GM11168 (cell line): ENCODE results near the gene ATIC.

Source experiments
- in situ Hi-C: fragments of 300-500 bp; cut with MboI; formaldehyde crosslinking; loops from one replicate; pipeline ENCODE4 v1.12.0; 2022; ENCODE audit warnings: low sequenced_read_pairs; ENCODE audit not compliant: unreplicated experiment

Gene ATIC

DNA sequence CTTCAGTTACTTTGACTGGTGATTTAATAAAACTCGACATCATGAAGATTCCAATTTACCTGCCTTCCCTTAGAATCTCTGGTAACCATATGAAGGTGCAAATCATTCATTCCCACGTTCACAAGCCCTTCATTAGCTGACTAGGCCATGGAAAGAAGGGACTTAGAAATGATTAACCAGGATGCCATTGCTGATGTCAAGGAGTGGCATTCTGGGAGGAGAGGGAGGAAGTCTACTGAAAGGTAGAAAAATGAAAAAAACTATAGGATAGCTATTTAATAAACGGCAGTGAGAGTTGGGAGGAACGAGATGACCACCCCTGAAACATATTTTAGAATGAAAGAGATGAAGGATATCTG, 1.4 kb downstream of the ATIC start:
- in situ Hi-C loops, result no loop called here

DNA sequence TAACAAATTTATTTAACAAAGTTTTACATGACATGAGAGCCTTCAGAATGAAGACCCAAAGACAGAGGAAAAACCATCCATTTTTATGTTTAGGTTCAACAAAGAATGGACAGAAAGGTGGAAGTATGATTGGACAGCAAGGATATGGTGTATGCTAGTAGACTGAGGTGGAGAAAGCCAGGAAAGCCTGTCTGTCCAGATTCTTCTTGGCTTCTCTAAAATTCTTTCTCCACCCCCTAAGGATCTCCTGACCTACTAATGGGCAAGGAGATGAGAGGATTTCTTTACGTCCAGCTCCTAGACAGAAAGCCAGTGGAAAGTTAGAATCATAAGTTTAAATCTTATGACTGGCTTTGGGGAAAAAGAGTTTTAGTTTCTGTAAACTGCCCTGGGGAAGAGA, 3.0 kb downstream of the ATIC start:
- in situ Hi-C loops, result no loop called here

DNA sequence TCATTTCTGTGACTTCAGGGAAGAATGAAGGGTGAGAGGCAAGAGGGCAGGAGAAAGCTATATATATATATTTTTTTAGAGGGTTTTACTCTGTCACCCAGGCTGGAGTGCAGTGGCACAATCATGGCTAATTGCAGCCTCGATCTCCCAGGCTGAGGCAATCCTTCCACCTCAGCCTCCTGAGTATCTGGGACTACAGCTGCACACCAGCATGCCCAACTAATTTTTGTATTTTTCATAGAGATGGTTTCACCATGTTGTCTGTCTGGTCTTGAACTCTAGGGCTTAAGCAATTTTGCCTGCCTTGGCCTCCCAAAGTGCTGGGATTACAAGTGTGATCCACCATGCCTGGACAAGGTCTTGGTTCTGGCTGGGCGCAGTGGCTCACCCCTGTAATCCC, 3.4 kb downstream of the ATIC start:
- in situ Hi-C loops, result no loop called here

DNA sequence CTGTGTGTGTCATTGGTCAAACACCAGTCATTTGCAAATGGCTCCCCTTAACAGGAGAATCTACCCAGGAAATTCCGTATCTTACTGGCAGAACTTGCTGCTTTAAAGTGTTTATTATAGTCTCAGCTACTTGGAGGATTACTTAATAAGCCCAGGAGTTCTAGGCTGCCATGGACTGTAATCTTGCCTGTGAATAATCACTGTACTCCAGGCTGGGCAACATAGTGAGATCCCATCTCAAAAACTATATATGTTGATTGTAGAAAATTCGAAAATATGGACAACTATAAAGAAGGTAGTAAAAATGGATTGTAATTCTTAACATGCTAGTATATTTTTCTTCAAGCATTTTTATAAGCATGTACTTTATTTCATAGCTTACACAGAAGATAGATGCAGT, 4.5 kb downstream of the ATIC start:
- in situ Hi-C loops, result no loop called here

DNA sequence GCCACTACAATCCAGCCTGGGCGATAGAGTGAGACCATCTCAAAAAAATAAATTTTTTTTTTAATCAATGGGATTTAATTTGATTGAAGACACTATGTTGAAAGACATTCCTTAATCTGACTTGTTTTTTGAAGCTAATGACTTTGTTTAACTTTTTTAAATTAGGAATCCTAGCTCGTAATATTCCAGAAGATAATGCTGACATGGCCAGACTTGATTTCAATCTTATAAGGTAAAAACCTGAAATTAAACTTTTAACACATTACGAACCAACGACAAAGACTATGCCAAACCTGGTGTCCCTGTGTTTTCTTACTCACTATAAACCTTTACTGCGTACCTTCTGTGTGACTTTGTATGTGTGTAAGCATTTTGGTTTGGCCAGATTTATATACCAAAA, 7.6 kb downstream of the ATIC start:
- in situ Hi-C loops, result no loop called here

DNA sequence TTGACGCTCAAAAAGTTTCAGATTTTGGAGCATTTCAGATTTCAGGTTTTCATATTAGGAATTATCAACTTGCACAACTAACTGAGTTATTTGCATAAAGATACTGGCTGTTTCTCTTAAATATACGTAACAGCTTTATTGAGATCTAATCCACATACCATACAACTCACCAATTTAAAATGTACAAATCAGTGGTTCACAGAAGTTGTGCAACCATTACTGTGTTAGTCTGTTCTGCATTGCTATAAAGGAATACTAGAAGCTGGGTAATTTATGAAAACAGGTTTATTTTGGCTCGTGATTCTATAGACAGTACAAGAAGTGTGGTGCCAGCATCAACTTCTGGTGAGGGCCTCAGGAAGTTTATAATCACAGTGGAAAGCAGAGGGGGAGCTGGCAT, 8.2 kb downstream of the ATIC start:
- in situ Hi-C loops, result no loop called here

DNA sequence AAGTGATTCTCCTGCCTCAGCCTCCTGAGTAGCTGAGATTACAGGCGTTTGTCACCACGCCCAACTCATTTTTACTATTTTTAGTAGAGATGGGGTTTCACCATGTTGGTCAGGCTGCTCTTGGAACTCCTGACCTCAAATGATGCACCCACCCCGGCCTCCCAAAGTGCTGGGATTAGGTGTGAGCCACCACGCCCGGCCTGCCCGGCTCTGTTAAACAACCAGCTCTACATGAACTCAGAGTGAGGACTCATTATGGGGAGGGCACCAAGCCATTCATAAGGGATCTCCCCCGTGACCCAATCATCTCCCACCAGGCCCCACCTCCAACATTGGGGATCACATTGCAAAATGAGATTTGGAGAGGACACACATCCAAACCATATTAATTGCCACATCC, 8.8 kb downstream of the ATIC start:
- in situ Hi-C loops, result no loop called here

DNA sequence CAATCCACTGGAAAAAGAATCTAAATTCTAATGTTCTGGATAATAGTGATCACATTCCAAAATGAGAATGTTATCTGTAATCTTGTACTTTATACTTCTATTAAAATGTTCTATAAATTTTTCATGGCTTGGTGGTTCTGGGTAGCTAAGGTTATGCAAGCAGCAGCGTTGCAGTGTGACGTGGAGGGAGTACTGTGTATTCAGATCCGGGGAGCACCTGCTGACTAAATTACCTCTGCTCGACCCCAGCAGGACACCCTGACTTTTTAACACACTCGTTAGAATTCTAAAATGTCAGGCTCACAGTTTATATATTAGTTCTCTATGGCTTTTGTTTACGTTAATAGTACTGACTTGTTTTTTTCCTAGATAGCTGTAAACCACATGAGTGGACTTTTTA, 13.0 kb downstream of the ATIC start:
- in situ Hi-C loops, result no loop called here

DNA sequence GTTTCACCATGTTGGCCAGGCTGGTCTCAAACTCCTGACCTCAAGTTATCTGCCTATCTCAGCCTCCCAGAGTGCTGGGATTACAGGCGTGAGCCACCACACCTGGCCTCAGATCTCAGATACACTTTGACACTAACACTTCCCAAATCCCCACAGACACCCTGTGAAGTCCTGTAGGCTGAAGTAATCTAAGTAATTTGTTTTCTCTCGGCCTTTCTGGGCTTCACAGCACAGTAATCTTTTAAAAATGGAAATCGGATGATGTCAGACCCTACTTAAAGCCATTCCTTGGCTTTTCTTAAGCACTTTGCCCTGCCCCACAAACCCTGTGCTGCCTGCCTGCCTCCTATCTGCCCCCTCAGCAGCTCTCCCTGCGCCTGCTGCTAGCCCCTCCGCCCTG, 16.2 kb downstream of the ATIC start:
- in situ Hi-C loops, result no loop called here

DNA sequence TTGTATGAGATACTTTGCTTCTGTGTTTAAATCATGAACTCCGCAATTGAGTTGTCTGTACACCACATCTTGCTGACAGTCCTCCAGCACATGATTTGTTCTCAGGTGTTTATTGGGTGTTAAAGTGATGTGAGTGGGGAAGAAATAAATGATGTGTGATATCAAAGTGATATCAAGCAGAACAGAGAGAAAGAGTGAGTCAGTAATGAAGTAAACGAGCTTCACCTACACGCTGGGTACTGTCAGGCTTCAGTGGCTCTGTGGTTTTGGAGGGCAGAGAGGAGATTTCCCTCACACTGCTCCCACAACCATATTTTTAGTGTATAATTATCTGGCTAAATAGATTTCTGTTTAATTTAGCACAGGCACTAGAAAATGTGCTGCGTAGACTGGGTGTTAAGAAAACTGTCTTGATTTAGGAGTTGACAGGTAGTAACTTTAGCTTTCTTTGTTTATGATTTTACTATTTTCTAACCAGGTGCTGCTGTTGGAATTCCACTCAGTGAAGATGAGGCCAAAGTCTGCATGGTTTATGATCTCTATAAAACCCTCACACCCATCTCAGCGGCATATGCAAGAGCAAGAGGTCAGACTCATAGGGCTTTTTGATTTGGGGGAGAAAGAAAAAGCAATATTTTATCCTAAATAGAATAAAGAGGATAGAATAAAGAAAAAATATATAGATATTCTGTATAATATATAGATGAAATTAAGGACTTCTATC, 21.2 kb downstream of the ATIC start:
- in situ Hi-C loops, result no loop called here

DNA sequence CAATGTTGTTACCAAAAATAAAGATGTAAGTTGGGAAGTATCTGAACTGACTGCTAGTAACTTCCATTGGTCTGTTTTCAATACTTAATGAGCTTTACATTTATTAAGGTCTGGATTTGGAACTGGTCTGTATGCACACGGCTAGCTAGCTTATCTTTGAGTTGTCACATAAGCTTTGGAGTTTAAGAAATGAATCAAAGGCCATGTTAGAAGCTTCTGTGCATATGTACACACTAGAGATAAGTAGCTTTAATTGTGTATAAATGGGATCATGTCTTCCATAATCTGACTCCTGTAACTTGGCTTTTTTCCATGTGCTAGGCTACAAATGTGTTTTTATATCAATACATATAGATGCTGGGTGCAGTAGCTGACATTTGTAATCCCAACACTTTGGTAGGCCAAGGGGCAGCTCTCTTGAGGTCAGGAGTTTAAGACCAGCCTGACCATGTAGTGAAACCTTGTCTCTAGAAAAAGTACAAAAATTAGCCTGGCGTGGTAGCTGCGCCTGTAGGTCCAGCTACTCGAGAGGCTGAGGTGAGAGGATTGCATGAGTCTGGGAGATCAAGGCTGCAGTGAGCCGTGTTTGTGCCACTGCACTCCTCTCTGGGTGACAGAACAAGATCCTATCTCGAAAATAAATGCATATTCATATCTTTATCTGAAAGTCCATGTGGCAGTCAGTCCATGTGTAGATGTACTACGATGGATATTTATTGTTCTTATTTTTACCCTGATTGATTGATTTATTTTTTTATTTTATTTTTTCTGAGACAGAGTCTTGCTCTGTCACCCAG, 27.2 kb downstream of the ATIC start:
- in situ Hi-C loops, result no loop called here

DNA sequence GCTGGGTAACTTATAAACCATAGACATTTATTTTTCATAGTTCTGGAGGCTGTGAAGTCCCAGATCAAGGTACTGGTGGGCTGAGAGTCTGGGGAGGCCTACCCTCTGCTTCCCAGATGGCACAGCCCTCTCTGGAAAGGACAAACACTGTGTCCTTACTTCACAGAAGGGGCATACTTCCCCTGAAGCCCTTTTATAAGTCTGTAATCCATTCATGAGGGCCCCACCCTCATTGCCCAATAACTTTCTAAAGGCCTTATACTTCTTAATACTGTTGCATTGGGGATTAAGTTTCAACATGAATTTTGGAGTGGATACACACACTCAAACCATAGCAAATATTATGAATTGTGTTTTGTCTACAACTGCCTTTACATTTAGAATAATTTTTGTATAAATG, 36.0 kb downstream of the ATIC start:
- in situ Hi-C loops, result no loop called here

DNA sequence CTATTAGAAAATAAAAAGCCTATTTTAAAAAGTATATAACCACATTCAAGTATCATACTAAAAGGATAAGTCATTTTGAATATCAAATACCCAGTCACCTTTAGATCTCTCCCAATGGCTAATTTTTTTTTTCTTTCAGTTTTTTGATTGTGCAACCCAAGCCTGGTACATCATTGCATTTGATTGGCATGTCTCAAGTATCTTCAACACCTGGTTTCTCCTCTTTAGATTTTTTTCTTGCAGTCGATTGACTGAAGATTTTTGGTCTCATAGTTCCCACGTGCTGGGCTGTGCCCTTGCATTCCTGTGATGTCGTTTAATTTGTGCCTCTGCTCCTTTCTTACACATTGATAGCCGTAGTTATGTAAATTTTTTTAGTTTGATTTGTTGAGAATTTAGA, 40.7 kb downstream of the ATIC start:
- in situ Hi-C loops, result no loop called here

DNA sequence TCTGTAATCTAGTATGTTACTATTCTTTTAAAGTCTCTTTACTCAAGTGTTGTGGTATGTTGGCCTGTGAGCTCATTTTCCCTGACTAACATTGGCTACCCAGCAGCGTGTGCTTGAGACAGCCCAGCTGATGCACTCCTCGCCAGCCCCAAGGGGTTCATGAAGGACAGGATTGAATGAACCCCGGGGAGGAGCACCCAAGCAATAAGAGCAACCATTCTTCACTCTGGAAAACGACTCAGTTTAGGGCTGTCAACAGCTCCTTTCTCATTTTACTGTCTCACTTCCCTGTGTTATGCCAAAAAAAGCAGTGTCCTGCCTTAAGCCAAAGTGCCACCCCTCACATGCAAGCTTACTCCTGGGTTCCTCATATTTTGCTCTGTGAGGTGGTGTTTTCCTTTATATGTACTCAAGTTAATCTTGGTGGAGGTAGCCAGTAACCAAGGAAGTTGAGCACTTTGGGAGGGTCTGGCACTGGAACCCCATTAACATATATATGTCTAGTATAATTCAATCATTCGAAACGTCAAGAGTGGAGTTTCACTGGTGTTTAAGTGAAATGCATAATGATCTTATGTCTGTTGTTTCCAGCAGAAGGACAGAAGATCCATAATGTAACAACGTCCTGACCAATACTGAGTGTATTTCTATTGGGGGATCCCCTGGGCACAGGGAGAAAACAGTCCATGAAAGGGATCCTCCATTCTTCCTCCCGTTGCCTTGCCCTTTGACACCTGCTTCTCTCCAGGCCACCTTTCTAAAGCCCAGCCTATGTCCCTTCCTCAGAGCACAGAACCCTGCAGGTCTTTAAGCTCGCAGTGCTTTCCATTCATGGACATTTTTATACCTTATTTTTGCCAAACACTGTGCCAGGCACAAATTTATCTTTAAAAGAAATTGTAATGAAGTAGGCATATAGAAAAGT, 43.2 kb downstream of the ATIC start:
- in situ Hi-C loops, result no loop called here

DNA sequence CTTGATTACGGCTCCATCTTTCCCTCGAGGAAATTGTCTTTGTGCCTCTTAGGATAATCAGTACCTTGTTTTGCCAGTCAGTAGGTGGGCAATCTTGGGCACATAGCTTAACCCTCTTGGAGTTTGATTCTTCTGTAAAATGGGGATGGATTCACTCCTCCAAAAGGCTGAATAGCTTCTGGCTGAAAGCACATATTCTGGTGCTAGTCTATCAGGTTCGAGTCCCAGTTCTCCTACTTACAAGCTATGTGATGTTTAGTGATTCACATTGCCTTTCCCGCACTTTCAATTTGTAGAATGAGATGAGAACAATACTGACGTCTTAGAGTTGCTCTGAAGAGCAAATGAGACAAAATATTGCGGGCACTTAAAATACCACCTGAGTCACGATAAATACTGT, 43.9 kb downstream of the ATIC start:
- in situ Hi-C loops, result no loop called here

DNA sequence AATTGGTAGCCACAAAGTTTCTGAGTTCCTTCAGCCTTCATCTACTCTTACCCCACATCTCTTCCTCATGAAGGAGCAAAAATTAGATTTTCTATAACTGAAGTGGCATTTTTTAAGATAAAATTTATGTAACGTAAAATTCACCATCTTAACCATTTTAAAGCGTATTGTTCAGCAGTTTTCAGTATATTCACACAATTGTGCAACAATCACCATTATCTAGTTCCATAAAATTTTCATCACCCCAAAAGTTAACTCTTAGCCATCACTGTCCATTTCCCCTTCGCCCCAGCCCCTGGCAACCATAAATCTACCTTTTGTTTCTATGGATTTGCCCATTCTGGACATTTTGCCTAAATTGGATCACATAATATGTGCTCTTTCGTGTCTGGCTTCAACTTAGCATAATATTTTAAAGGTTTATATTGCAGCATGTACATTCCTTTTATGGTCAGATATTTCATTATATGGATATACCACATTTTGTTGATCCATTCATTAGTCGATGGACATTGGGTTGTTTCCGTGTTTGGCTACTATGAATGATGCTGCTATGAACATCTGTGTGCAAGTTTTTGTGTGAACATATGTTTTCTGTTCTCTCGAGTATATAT, 44.6 kb downstream of the ATIC start:
- in situ Hi-C loops, result no loop called here

DNA sequence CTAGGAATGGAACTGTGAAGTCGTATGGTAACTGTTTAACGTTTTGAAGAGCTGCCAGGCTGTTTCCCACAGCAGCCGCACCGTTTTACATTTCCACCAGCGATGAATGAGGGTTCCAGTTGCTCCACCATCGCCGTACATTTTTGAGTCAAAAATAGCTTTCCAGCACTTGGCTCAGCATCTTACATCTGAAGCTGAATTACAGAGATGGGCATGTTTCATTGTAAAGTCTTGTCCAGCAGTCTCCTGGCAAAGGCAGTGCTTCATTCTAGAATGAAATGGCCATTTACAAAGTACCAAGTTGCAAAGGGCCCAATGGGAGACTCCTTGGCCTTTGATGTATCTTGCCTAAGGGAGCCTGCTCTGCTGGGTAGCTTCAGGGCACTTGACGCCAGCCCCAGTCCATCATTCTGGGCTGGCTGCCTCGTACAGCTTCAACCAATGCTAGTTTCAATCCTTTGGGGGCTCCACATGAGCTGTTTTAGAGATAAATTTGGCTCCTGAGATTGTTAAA, 45.1 kb downstream of the ATIC start:
- in situ Hi-C loops, result no loop called here

DNA sequence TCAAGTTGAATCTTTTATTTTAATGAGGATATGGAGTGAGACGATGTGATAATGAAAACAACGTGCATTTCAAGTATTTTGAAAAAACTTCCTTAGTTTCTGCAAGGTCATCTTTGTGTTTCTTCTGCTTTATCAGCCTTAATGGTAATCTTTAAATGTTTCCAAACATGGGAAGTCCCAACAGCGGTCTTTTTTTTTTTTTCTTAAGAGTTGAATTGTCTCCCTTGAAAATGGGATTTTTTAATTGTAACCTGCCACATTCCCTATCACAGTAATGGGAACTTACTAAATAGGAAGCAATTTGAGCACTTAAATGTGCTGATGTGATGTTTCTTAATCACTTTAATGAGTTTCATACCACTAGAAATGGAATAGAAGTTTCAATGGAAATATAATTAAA, 45.8 kb downstream of the ATIC start:
- in situ Hi-C loops, result no loop called here

DNA sequence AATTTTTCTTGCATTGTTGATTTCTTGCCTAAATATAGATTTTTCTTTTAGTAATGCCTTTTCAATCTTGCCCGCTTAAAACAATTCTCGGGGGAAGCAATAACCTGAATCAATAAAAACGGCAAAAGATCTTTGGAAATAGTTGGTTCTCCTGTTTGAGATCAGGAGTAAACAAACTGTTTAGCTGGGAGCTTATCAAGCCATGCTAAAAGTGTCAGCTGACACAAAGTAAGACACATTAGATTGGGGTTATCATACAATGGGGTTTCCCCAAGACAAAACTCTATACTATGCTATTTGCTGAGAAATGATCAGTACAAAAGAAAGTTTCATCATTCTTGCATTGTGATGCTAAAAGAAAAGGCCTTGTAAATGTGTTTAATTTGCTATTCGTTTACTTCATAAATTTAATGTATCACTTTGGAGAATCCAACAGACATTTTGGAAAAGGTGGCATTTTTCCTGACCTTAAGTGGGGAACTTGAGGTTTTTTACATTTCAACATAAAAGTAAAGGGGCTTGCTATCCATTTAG, 46.5 kb downstream of the ATIC start:
- in situ Hi-C loops, result no loop called here

DNA sequence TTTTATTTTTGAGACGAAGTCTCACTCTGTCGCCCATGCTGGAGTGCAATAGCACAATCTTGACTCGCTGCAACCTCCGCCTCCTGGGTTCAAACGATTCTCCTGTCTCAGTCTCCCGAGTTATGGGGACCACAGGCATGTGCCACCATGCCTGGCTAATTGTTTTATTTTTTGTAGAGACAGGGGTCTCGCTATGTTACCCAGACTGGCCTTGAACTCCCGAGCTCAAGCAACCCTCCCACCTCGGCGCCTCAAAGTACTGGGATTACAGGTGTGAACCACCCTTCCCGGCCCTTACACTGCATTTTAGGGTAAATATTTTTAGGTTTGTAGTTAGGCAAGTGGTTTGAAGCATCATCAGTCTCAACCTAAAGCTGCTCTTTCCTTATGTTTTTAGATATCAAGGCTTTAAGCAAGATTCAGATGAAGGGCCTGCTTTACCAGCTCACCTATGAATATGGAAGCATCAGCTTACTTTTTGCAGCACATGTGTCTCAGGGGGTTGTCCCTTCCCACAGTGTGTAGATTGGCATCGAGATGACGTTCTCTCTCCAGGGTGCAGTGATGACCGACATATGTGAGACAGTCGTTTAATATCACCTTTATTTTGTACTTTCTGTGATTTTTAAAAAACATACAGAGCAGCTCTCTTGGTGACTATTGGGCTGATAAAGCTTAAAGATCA, 47.2 kb downstream of the ATIC start:
- in situ Hi-C loops, result no loop called here
